Measurements from ENCODE around the gene B4GALT5.

DNA sequence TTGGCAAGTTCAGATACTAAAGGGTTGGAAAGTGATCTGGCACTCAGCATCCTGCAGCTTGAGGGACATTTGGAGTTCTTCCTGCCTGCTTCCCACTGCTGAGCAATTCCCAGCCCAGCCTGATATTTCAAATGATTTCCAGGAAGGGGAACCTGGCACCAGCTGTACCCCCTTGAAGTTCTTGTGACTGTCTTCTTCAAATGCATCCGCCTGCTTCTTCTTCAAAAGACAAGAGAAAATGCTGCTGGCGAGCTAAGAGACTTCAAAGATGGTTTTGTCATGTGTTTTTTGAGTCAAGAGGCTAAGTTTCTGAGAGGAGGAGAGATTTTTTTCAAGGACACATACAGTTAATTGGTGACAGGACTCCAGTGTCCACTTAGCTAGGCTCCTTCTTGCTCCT, 42.6 kb upstream of the B4GALT5 start:
- TF ChIP-seq POLR2A (IDR thresholded peaks at IDR 0.05) (no peak), POLR2AphosphoS5 (IDR thresholded peaks at IDR 0.05) (no peak)
